Fibroblast of lung (primary cell): Measurements from ENCODE around the gene OCIAD1. TPM values are rescaled to one million over a fixed set of nuclear protein-coding genes. Genes with fewer than 3 reads are reported as not detected.

Experiments used
- DNase-seq, 2 donors: peaks; one replicate each; pipeline versions ENCODE4 v3.0.0 to v3.0.0-alpha.2; 2010; ENCODE audit warnings: low read depth in 2 of 2
- H2AFZ ChIP-seq: 2 replicates; pipeline ENCODE4 v1.5.1; 2012; ENCODE audit warnings: low read length, control low read depth, inconsistent platforms
- H3K27ac ChIP-seq: 2 replicates; pipeline ENCODE4 v1.5.1; 2011; ENCODE audit warnings: low read length, control low read depth; ENCODE audit not compliant: insufficient read depth
- H3K27me3 ChIP-seq: 2 replicates; pipeline ENCODE4 v1.5.1; 2011; ENCODE audit warnings: mild to moderate bottlenecking, low read length; ENCODE audit not compliant: control insufficient read depth, insufficient read depth
- H3K36me3 ChIP-seq: 2 replicates; pipeline ENCODE4 v1.5.1; 2011; ENCODE audit warnings: low read length; ENCODE audit not compliant: control insufficient read depth, insufficient read depth
- H3K4me1 ChIP-seq: 2 replicates; pipeline ENCODE4 v1.5.1; 2011; ENCODE audit warnings: low read length; ENCODE audit not compliant: control insufficient read depth, insufficient read depth; ENCODE audit errors: extremely low read depth
- H3K4me2 ChIP-seq: 2 replicates; pipeline ENCODE4 v1.5.1; 2011; ENCODE audit warnings: low read length, control low read depth; ENCODE audit not compliant: insufficient read depth; ENCODE audit errors: extremely low read depth
- H3K4me3 ChIP-seq, 4 experiments: fragments of 200-600 bp in 1 of 4; sonication (generic) in 1 of 4; replicated peaks in 1 of 4; 2 replicates each; pipeline ENCODE4 v1.5.1; 2011 to 2016; ENCODE audit warnings: low read length in 4 of 4, low read depth in 3 of 4, mild to moderate bottlenecking in 3 of 4, control low read depth in 2 of 4, inconsistent platforms in 1 of 4, mixed read lengths in 1 of 4; ENCODE audit not compliant: insufficient read depth in 1 of 4; ENCODE audit errors: control extremely low read depth in 1 of 4
- H3K79me2 ChIP-seq: 2 replicates; pipeline ENCODE4 v1.5.1; 2012; ENCODE audit warnings: mild to moderate bottlenecking, low read length, inconsistent platforms; ENCODE audit not compliant: control insufficient read depth, insufficient read depth
- H3K9ac ChIP-seq: 2 replicates; pipeline ENCODE4 v1.5.1; 2011; ENCODE audit warnings: mild to moderate bottlenecking, low read length, control low read depth; ENCODE audit not compliant: insufficient read depth
- H3K9me3 ChIP-seq: 2 replicates; pipeline ENCODE4 v1.5.1; 2012; ENCODE audit warnings: low read depth, low read length; ENCODE audit not compliant: control insufficient read depth, insufficient read depth
- H4K20me1 ChIP-seq: 2 replicates; pipeline ENCODE4 v1.5.1; 2011; ENCODE audit warnings: low read length; ENCODE audit not compliant: control insufficient read depth, insufficient read depth; ENCODE audit errors: extremely low read depth
- CTCF ChIP-seq, 2 donors: IDR thresholded peaks in 1 of 2; conservative IDR thresholded peaks in 1 of 2; 1 replicate in 1 of 2; 2 replicates in 1 of 2; pipeline ENCODE4 v1.5.1; 2011 to 2012; ENCODE audit warnings: low read length in 2 of 2, control low read depth in 1 of 2, inconsistent platforms in 1 of 2, low read depth in 1 of 2, mild to moderate bottlenecking in 1 of 2
- EZH2 ChIP-seq: IDR thresholded peaks from 2 replicates; pipeline ENCODE4 v1.5.1; 2012; ENCODE audit warnings: low read length, control low read depth, mild to moderate bottlenecking; ENCODE audit errors: missing control alignments
- polyA plus RNA-seq, 2 donors: library from polyadenylated mRNA; depleted of rRNA in 1 of 2; stranded (reverse) in 1 of 2; unstranded in 1 of 2; fragments of >200 nt; gene quantifications; 2 replicates each; pipeline ENCODE4 v1.2.1, GENCODE V29; 2011 to 2012; ENCODE audit warnings: missing spikeins in 1 of 2
- total RNA-seq: library from RNA; depleted of rRNA; stranded (reverse); fragments of >200 nt; gene quantifications from 2 replicates; pipeline ENCODE4 v1.2.1, GENCODE V29; 2014

Gene OCIAD1
- total and polyA plus RNA-seq, 2 donors (not counting 1 experiment from before 2014, with no cell fraction given) = 92.8 to 163 TPM

- Histone ChIP-seq H3K36me3 (no peaks in the 10 kb centered on the region), H3K4me2 (no peak overlapping the region), H3K27me3 (no peaks in the 10 kb centered on the region), H3K4me1 (no peaks in the 10 kb centered on the region), H3K79me2 (no peaks in the 10 kb centered on the region), H3K27ac (no peak overlapping the region), H3K9ac (no peak overlapping the region), H3K4me3 (no peak overlapping the region), H2AFZ (no peak overlapping the region), H3K9me3 (no peaks in the 10 kb centered on the region), H4K20me1 (no peaks in the 10 kb centered on the region)
- TF ChIP-seq EZH2 (no peak), CTCF (conservative IDR thresholded peaks at IDR 0.05 in 1 of 2, IDR thresholded peaks at IDR 0.05 in 1 of 2; ENCODE audit: low read depth in 1 of 2, low read length in 2 of 2) (no peak)
- no peak for DNase-seq
Measured at GRCh38 chr4:48796191-48796926, 34.5 kb upstream of the OCIAD1 start.

GRCh38 chr4:48796927-48797679, 33.8 kb upstream of the OCIAD1 start:
- TF ChIP-seq CTCF (conservative IDR thresholded peaks at IDR 0.05 in 1 of 2, IDR thresholded peaks at IDR 0.05 in 1 of 2; ENCODE audit: low read depth in 1 of 2, low read length in 2 of 2) (no peak), EZH2 (no peak)
- no peaks in the 10 kb centered on the region for H3K4me1 ChIP-seq
- H4K20me1 ChIP-seq = no peaks in the 10 kb centered on the region
- no peak overlapping the region for H2AFZ ChIP-seq
- H3K79me2 ChIP-seq = no peaks in the 10 kb centered on the region
- H3K27ac ChIP-seq = no peak overlapping the region
- H3K27me3 ChIP-seq = no peaks in the 10 kb centered on the region
- no peaks in the 10 kb centered on the region for H3K9me3 ChIP-seq
- DNase-seq = no peak
- no peak overlapping the region for H3K9ac ChIP-seq
- no peak overlapping the region for H3K4me2 ChIP-seq
- H3K36me3 ChIP-seq = no peaks in the 10 kb centered on the region
- no peak overlapping the region for H3K4me3 ChIP-seq

- TF ChIP-seq CTCF (conservative IDR thresholded peaks at IDR 0.05 in 1 of 2, IDR thresholded peaks at IDR 0.05 in 1 of 2; ENCODE audit: low read depth in 1 of 2, low read length in 2 of 2) (no peak), EZH2 (no peak)
- Histone ChIP-seq H3K36me3 (no peaks in the 10 kb centered on the region), H3K27ac (no peak overlapping the region), H2AFZ (no peak overlapping the region), H3K4me3 (no peak overlapping the region), H3K79me2 (no peaks in the 10 kb centered on the region), H3K27me3 (no peaks in the 10 kb centered on the region), H3K9ac (no peak overlapping the region), H4K20me1 (no peaks in the 10 kb centered on the region), H3K4me1 (no peaks in the 10 kb centered on the region), H3K4me2 (no peak overlapping the region), H3K9me3 (no peaks in the 10 kb centered on the region)
- no peak for DNase-seq
Measured at GRCh38 chr4:48798117-48798516, 32.8 kb upstream of the OCIAD1 start.
